RWPE1 (cell line): ENCODE data around the gene C16orf96.
A peak's percentile ranks its signal among the peaks of the same experiment; 100 is the strongest.

Source experiments
- CTCF ChIA-PET: fragments of 350-600 bp; sonication (Branson Sonifier 250); formaldehyde crosslinking; extraction: SDS; loops from one replicate; lab custom pipeline; 2021; lab: Yijun Ruan, JAX
- POLR2A ChIA-PET: fragments of 400-600 bp; formaldehyde crosslinking; extraction: SDS; loops from one replicate; lab custom pipeline; 2020; ENCODE audit warnings: antibody characterized with exemption; ENCODE audit not compliant: low non-redundant PET; lab: Yijun Ruan, JAX
- DNase-seq: peaks from one replicate; pipeline ENCODE4 v3.0.0; 2012; ENCODE audit warnings: low spot score
- H3K27ac ChIP-seq: fragments of 450-650 bp; 2 replicates; pipeline ENCODE4 v1.5.1; 2017
- TF ChIP-seq, protein P1 (sequence below): fragments of 450-650 bp; conservative IDR thresholded peaks from 2 replicates; pipeline ENCODE4 v1.5.1; 2017; ENCODE audit warnings: low read depth, mild to moderate bottlenecking

The C16orf96 gene

GRCh38 chr16:4623593-4623992 is 67.5 kb downstream of the C16orf96 start:
- ChIA-PET CTCF (interaction anchor here (0.7 to 1.2 kb wide), 9 partner anchors 8 to 286 kb away, joined by 3 to 10 read pairs (median 4); no protein-coding TSS in a partner anchor), POLR2A (no interaction called here)
- DNase-seq = no peak
- TF ChIP-seq, protein P1, sequence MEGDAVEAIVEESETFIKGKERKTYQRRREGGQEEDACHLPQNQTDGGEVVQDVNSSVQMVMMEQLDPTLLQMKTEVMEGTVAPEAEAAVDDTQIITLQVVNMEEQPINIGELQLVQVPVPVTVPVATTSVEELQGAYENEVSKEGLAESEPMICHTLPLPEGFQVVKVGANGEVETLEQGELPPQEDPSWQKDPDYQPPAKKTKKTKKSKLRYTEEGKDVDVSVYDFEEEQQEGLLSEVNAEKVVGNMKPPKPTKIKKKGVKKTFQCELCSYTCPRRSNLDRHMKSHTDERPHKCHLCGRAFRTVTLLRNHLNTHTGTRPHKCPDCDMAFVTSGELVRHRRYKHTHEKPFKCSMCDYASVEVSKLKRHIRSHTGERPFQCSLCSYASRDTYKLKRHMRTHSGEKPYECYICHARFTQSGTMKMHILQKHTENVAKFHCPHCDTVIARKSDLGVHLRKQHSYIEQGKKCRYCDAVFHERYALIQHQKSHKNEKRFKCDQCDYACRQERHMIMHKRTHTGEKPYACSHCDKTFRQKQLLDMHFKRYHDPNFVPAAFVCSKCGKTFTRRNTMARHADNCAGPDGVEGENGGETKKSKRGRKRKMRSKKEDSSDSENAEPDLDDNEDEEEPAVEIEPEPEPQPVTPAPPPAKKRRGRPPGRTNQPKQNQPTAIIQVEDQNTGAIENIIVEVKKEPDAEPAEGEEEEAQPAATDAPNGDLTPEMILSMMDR = no peak
- no peak overlapping the region for H3K27ac ChIP-seq

DNA sequence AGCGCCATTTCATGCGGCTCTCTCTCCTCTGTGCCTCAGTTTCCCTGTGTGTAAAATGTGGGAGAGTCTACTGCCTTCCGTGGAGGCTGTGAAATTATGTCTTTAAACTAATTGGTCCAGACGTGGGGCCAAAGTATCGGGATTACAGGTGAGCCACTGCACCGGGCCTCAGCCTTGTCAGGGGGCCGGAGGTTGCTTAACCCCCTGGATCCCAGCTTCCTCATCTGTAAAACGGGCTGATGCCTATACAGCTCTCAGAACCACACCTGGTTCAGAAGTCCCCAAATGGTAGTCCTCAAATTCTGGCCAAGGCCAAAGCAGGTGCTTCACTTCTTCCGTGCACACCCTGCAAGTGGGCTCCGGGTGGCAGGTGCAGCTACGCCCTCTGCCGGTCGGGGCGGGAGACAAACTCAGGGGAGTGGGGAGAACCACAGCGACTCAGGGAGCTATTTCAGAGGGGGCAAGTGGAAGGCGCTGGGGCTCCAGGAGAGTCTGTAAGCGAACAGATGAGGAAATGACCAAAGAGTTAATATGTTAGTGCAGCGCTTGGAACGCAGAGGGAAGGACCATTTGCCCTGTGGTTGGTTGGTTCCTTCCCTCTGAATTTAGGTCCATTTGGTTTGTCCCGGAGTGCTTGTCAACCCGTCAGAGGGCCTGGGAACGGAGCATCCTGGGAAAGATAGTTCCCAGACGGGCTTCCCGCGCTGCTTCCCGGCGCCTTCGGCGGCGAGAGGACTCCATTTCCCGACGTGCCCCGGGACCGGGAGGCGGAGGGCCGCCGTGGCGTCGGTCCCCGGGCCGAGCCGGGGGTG is 68.1 kb downstream of the C16orf96 start, which contains the start of gene MGRN1:
Gene MGRN1 (plus strand): TSS at position 812 of the 812 bp plus-strand sequence. CDS start 135 bp downstream, outside the sequence.
- H3K27ac ChIP-seq = peak within 1 kb of the TSS; percentile 83
- ChIA-PET CTCF (interaction anchor here (0.6 to 1.2 kb wide), 15 partner anchors 8 to 371 kb away, joined by 3 to 10 read pairs (median 4); partner anchors contain the start of gene UBALD1), POLR2A (no interaction called here)
- DNase-seq = peak; percentile 95
- TF ChIP-seq, protein P1 = peak; percentile 94

GRCh38 chr16:4624827-4625559 is 68.9 kb downstream of the C16orf96 start:
- DNase-seq = peak; percentile 66
- peak overlapping the region; percentile 83 for H3K27ac ChIP-seq
- ChIA-PET CTCF (interaction anchor here (0.6 to 1.2 kb wide), 12 partner anchors 8 to 199 kb away, joined by 3 to 10 read pairs (median 4); partner anchors contain the start of gene UBALD1), POLR2A (no interaction called here)
- TF ChIP-seq, protein P1 = no peak

- TF ChIP-seq, protein P1 = no peak
- H3K27ac ChIP-seq = peak overlapping the region; percentile 83
- ChIA-PET CTCF (no interaction called here), POLR2A (interaction anchor here (0.6 kb wide), 1 partner anchor 15 kb away, joined by 3 read pairs; no protein-coding TSS in a partner anchor)
- no peak for DNase-seq
Measured at GRCh38 chr16:4625560-4626159, 69.5 kb downstream of the C16orf96 start.

DNA sequence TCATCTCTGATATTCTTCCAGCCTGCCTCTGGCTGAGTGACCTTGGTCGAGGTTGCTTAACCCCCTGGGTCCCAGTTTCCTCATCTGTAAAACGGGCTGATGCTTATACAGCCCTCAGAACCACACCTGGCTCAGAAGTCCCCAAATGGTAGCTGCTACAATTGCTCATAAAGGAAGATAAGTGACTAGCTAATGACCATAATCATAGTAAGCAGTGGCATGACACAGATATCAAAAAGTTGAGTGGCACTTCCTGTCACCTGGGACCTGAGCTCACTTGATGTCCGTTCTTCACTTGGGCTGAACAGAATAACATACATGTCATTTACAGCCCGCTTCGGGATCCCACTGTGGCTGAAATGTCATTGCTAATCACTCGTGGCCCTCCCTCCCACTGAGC is 70.3 kb downstream of the C16orf96 start:
- DNase-seq = no peak
- CTCF ChIA-PET = no interaction called here
- POLR2A ChIA-PET = no interaction called here
- peak overlapping the region; percentile 83 for H3K27ac ChIP-seq
- TF ChIP-seq, protein P1 = no peak

- DNase-seq = no peak
- H3K27ac ChIP-seq = no peak overlapping the region
- CTCF ChIA-PET = interaction anchor here (0.6 to 0.7 kb wide), 2 partner anchors 22 to 42 kb away, joined by 3 read pairs; no protein-coding TSS in a partner anchor
- POLR2A ChIA-PET = no interaction called here
- TF ChIP-seq, protein P1 = no peak
Measured at GRCh38 chr16:4628283-4628682, 72.1 kb downstream of the C16orf96 start.
